Tibial nerve (tissue), 4 donors: ENCODE measurements around the gene MACROH2A2. TPM values are rescaled to one million over a fixed set of nuclear protein-coding genes. Genes with fewer than 3 reads are reported as not detected.

ENCODE experiments used
- DNase-seq, 2 donors: peaks; one replicate each; pipeline ENCODE4 v3.0.0-alpha.2; 2019; ENCODE audit warnings: low spot score in 2 of 2
- H3K27ac ChIP-seq, 4 donors: fragments of 200-600 bp; sonication (generic) in 3 of 4; one replicate each; pipeline ENCODE4 v1.5.1; 2017 to 2019; ENCODE audit warnings: mild to moderate bottlenecking in 1 of 4
- H3K27me3 ChIP-seq, 2 donors: fragments of 200-600 bp; sonication (generic) in 1 of 2; one replicate each; pipeline versions ENCODE4 v1.5.1 to v1.6.0; 2017 to 2019
- H3K36me3 ChIP-seq, 3 donors: fragments of 200-600 bp; sonication (generic); one replicate each; pipeline ENCODE4 v1.5.1; 2018 to 2019
- H3K4me1 ChIP-seq, 4 donors: fragments of 200-600 bp; sonication (generic) in 3 of 4; one replicate each; pipeline ENCODE4 v1.5.1; 2017 to 2019
- H3K4me3 ChIP-seq, 4 donors: fragments of 200-600 bp; sonication (generic) in 3 of 4; one replicate each; pipeline ENCODE4 v1.5.1; 2017 to 2019; ENCODE audit warnings: mild to moderate bottlenecking in 1 of 4, moderate library complexity in 1 of 4
- H3K9me3 ChIP-seq, 4 donors: fragments of 200-600 bp; sonication (generic) in 3 of 4; one replicate each; pipeline ENCODE4 v1.5.1; 2017 to 2019
- EP300 ChIP-seq, 2 donors: sonication (generic); formaldehyde crosslinking; IDR thresholded peaks; one replicate each; pipeline ENCODE4 v1.6.1; 2017; ENCODE audit warnings: antibody characterized with exemption in 2 of 2, mild to moderate bottlenecking in 1 of 2
- POLR2A ChIP-seq, 2 donors: fragments of 450-650 bp; IDR thresholded peaks; one replicate each; pipeline ENCODE4 v1.6.1; 2017; ENCODE audit warnings: antibody characterized with exemption in 2 of 2, mild to moderate bottlenecking in 2 of 2, moderate library complexity in 2 of 2
- WGBS, 2 donors: methylation state at CpG; one replicate each; pipeline ENCODE4 v1.1.5; 2018; 5-methylcytosine and 5-hydroxymethylcytosine counted together
- total RNA-seq, 4 donors: library from RNA; depleted of rRNA; stranded (reverse); fragments of >200 nt; gene quantifications; one replicate each; pipeline ENCODE4 v1.1.0, GENCODE V29; 2016
- TF ChIP-seq, protein P1 (sequence below), 5 experiments: fragments of 200-600 bp in 3 of 5; fragments of 450-650 bp in 2 of 5; sonication (generic) in 3 of 5; IDR thresholded peaks; one replicate each; pipeline ENCODE4 v1.5.1; 2016 to 2019; ENCODE audit warnings: antibody characterized with exemption in 5 of 5, mild to moderate bottlenecking in 3 of 5, moderate library complexity in 2 of 5

MACROH2A2 gene
- total RNA-seq, 4 donors from 2014 or later, result 4.6 to 11.1 (median 8.9) TPM

DNA sequence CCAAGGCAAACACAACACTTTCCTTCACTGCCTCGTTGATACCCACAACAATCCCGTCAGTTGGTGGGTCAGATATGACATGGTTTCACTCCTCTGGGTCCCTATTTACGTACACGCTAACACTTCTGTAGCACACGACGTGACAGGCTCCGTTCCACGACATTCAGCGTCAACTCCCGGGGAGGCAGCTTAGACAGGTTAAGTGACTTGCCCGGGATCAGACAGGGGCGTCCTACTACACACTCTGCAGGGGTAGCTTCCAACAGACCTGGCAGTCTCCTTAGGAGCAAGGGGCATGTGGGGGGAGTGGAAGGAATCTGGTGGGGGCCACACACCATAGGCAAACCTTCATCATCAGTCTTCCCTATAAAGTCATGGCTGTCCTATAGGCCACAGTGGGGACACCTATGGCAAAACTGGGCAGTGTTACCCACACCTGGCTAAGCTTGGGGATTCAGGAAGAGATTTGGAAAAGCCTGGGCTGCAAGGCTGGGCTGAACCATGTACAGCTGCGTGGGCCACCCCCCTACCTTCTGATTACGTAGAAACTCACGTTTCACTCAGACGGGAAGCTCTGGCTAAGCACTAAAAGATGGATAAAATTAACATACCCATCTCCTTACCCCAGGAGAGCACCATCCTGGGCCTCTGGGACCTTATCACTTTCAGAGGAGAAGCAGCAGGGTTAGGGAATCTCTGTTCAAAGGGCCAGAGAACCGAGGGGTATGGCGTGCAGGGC is 91.9 kb downstream of the MACROH2A2 start:
- H3K9me3 ChIP-seq, result no peaks in the 10 kb centered on the region
- TF ChIP-seq, protein P1, sequence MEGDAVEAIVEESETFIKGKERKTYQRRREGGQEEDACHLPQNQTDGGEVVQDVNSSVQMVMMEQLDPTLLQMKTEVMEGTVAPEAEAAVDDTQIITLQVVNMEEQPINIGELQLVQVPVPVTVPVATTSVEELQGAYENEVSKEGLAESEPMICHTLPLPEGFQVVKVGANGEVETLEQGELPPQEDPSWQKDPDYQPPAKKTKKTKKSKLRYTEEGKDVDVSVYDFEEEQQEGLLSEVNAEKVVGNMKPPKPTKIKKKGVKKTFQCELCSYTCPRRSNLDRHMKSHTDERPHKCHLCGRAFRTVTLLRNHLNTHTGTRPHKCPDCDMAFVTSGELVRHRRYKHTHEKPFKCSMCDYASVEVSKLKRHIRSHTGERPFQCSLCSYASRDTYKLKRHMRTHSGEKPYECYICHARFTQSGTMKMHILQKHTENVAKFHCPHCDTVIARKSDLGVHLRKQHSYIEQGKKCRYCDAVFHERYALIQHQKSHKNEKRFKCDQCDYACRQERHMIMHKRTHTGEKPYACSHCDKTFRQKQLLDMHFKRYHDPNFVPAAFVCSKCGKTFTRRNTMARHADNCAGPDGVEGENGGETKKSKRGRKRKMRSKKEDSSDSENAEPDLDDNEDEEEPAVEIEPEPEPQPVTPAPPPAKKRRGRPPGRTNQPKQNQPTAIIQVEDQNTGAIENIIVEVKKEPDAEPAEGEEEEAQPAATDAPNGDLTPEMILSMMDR (IDR thresholded peaks at IDR 0.05), result no peak
- no peak for TF ChIP-seq POLR2A (IDR thresholded peaks at IDR 0.05)
- TF ChIP-seq EP300 (IDR thresholded peaks at IDR 0.05), result no peak
- WGBS, 2 donors, result 82 to 84% methylated on average over 18 of the region's 18 CpGs
- peaks cover 0 to 27% (median 0%) of the 10 kb centered on the region in 3 donors for H3K36me3 ChIP-seq
- H3K4me3 ChIP-seq, result peak overlapping the region in 2 of 4 donors; percentile 88 to 95
- peaks cover 0 to 38% (median 11%) of the 10 kb centered on the region in 4 donors for H3K4me1 ChIP-seq
- H3K27ac ChIP-seq, result peak overlapping the region in 1 of 4 donors; percentile 97
- no peaks in the 10 kb centered on the region for H3K27me3 ChIP-seq
- no peak for DNase-seq

DNA sequence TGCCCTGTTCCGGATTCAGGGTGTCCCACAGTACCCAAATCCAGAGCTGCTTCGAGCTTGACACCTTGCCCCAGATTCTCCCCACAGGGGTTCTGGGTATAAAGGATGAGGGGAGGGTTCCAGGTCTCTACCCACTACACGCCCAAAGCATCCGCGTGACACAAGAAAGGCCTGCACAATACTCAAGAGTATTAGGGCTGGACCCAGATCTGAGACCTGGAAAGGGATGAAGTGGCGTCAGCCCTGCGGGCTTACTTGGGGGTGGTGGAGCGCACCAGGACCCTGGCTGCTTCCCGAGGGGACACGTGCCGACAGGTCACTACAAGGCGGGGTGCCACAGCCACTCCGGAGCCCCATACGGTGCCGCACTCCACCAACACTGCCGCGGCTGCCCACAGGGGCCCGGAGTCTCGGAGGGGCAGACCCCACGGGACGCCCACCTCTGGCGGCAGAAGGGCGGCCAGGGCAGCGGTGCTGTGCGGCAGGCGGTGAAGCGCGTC is 92.6 kb downstream of the MACROH2A2 start:
- 12 to 16% methylated on average over 19 to 21 of the region's 28 CpGs for WGBS, 2 donors
- Histone ChIP-seq H3K27ac (peak overlapping the region; percentile 70 to 97 (median 90)), H3K9me3 (no peaks in the 10 kb centered on the region), H3K27me3 (no peaks in the 10 kb centered on the region), H3K4me3 (peak overlapping the region; percentile 54 to 95 (median 89)), H3K4me1 (peaks cover 0 to 38% (median 11%) of the 10 kb centered on the region in 4 donors), H3K36me3 (peaks cover 0 to 28% (median 2%) of the 10 kb centered on the region in 3 donors)
- no peak for DNase-seq
- TF ChIP-seq, protein P1 (IDR thresholded peaks at IDR 0.05), result no peak
- TF ChIP-seq EP300 (IDR thresholded peaks at IDR 0.05) (no peak), POLR2A (IDR thresholded peaks at IDR 0.05) (no peak)

DNA sequence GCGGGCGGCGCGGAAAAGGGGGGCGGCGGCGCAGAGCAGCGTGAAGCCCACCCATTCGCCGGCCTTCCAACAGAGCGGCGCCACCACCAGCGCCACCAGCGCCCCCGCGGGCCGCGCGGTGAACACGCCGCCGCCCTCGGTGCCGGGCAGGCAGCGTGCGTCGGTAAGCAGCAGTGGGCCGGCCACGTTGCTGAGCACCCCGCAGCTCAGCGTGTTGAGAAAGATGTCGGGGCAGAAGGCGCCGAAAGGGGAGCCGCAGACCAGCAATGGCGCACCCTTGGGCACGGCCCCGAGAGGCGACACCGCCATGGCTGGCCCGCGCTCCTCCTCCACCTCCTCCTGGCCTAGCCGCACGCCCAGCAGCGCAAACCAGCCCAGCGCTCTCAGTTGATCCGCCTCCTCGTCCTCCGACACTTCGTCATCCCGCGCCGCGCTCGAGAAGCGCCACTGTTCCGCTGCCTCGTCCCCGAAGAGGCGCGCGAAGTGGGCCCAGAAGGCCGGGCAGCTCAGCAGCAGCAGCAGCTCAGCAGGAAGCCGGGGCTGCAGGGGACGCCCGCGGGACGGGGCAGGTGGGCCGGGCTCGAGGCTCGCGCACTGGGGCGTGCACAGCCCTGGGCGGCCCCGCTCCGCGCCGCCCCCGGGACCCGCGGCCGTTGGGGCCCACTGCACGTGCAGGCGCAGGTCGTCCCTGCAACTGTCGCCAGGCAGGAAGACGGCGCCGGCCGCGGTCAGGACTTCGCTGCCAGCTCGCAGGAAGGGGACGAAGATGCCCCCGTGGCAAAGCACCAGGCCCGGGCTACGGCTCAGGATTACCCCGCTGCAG is 93.2 kb downstream of the MACROH2A2 start:
- WGBS, 2 donors, result 1% methylated on average over 31 to 48 of the region's 98 CpGs
- Histone ChIP-seq H3K27me3 (no peaks in the 10 kb centered on the region), H3K4me3 (peak overlapping the region; percentile 54 to 95 (median 89)), H3K36me3 (peaks cover 0 to 34% (median 2%) of the 10 kb centered on the region in 3 donors), H3K9me3 (no peaks in the 10 kb centered on the region), H3K27ac (peak overlapping the region; percentile 70 to 97 (median 90)), H3K4me1 (peaks cover 0 to 38% (median 11%) of the 10 kb centered on the region in 4 donors)
- TF ChIP-seq EP300 (IDR thresholded peaks at IDR 0.05), result no peak
- TF ChIP-seq, protein P1 (IDR thresholded peaks at IDR 0.05), result peak; percentile 46 to 78 (median 58)
- peak in 1 of 2 donors; percentile 38 for DNase-seq

DNA sequence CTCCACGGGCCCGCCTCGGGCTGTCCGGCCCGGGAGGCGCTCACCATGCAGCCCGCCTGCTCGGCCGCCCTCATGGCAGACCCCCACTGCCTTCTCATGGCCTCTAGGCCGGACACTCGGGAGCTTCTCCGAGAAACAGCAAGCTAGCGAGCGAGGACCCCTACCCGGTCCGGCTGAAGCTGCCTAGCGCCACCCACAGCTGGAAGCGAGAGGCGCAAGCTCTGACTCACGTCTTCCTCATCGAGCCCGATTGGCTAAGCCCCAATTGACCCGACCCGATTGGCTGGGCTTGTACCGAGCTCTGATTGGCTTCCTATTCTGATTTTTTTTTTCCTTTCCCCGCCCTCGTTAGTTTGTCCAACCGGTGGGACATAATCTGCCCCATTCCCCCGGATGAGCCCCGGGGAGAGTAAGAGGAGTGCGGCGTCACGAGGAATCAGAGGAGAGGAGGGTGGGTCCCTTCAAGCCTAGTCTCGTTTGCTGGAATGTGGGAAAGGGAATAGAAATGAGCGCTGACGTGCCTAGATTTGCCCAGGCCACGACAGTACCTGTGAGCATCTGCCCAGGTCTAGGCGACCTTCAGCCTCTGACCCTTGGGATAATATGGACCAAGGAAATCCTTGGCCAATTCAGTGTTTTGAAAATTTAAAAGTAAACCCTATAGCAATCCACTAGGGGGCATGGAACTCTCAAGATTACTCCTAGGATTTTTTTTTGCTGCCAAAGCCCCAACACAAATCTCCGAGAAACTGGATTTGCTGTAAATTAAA is 94.0 kb downstream of the MACROH2A2 start, which contains the start of gene TYSND1:
Gene TYSND1 (minus strand): TSS at position 212 of the 770 bp plus-strand sequence. CDS start 114 bp downstream, at position 98.
- Histone ChIP-seq H3K9me3 (no peaks in the 10 kb centered on the region), H3K36me3 (peaks cover 0 to 39% (median 3%) of the 10 kb centered on the region in 3 donors), H3K4me1 (peaks cover 0 to 38% (median 11%) of the 10 kb centered on the region in 4 donors), H3K27me3 (no peaks in the 10 kb centered on the region), H3K4me3 (peak within 1 kb of the TSS; percentile 54 to 95 (median 89)), H3K27ac (peak within 1 kb of the TSS; percentile 70 to 97 (median 90))
- WGBS, 2 donors, result 1 to 2% methylated on average over 30 to 39 of the region's 39 CpGs
- TF ChIP-seq, protein P1 (IDR thresholded peaks at IDR 0.05), result peak; percentile 75 to 85 (median 79)
- TF ChIP-seq EP300 (IDR thresholded peaks at IDR 0.05) (peak in 1 of 2 donors; percentile 94), POLR2A (IDR thresholded peaks at IDR 0.05) (peak; percentile 77 to 85)
- peak; percentile 95 to 99 for DNase-seq
